ENCODE measurements around the gene NSD1.
A peak's percentile ranks its signal among the peaks of the same experiment; 100 is the strongest.

Gene NSD1

GRCh38 chr5:177097016-177097985 lies 36.3 kb upstream of the NSD1 start:
- no peak for DNase-seq (ENCODE audit: low read depth, low spot score)
- H3K4me3 ChIP-seq (ENCODE audit: low read depth, low read length): no peak overlapping the region
- in situ Hi-C loops (cut with HindIII; ENCODE audit: low sequenced_read_pairs): no loop called here
- TF ChIP-seq, protein P1, sequence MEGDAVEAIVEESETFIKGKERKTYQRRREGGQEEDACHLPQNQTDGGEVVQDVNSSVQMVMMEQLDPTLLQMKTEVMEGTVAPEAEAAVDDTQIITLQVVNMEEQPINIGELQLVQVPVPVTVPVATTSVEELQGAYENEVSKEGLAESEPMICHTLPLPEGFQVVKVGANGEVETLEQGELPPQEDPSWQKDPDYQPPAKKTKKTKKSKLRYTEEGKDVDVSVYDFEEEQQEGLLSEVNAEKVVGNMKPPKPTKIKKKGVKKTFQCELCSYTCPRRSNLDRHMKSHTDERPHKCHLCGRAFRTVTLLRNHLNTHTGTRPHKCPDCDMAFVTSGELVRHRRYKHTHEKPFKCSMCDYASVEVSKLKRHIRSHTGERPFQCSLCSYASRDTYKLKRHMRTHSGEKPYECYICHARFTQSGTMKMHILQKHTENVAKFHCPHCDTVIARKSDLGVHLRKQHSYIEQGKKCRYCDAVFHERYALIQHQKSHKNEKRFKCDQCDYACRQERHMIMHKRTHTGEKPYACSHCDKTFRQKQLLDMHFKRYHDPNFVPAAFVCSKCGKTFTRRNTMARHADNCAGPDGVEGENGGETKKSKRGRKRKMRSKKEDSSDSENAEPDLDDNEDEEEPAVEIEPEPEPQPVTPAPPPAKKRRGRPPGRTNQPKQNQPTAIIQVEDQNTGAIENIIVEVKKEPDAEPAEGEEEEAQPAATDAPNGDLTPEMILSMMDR (IDR thresholded peaks at IDR 0.05; ENCODE audit: low read depth, low read length): no peak

- no peak overlapping the region for H3K4me3 ChIP-seq (ENCODE audit: low read depth, low read length)
- no peak for DNase-seq (ENCODE audit: low read depth, low spot score)
- in situ Hi-C loops (cut with HindIII; ENCODE audit: low sequenced_read_pairs): no loop called here
- TF ChIP-seq, protein P1 (IDR thresholded peaks at IDR 0.05; ENCODE audit: low read depth, low read length): no peak
Measured at GRCh38 chr5:177098120-177098469, 35.5 kb upstream of the NSD1 start.

DNA sequence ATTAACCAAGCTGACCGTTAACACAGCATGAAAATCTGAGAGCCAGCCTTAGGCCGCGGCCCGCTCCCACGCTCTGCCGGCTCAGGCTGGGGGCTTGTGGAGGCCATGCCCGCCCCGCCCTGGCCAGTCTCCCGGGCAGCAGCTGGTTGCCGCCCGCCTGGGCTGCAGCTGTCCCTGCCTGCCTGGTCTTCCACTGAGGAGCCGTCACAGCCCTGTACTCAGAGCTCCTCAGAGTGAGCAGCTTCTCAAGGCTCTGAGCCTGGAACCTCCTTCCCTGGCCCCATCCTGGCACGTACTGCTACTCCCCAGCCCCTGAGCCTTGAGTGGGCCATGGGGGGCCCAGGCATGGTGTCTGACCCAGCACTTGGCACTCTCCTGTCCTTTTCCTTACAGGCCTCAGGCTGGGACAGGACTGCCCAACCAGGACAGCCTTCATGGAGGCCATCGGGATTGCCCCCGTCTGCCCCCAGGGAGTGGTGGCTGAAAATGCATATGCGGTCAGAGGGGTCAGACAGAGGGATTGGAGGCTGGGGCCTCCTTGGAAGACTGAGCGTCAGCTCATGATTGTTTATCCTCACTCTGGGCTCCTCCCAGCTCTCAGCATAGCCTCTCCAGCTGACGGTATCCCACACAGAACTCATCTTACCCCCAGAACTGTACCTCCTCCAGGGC lies 35.0 kb upstream of the NSD1 start:
- no peak overlapping the region for H3K4me3 ChIP-seq (ENCODE audit: low read depth, low read length)
- in situ Hi-C loops (cut with HindIII; ENCODE audit: low sequenced_read_pairs): no loop called here
- DNase-seq (ENCODE audit: low read depth, low spot score): peak; percentile 18
- TF ChIP-seq, protein P1 (IDR thresholded peaks at IDR 0.05; ENCODE audit: low read depth, low read length): no peak

GRCh38 chr5:177099422-177100093 lies 34.0 kb upstream of the NSD1 start:
- H3K4me3 ChIP-seq (ENCODE audit: low read depth, low read length): no peak overlapping the region
- TF ChIP-seq, protein P1 (IDR thresholded peaks at IDR 0.05; ENCODE audit: low read depth, low read length): no peak
- DNase-seq (ENCODE audit: low read depth, low spot score): no peak
- in situ Hi-C loops (cut with HindIII; ENCODE audit: low sequenced_read_pairs): no loop called here

- no peak for DNase-seq (ENCODE audit: low read depth, low spot score)
- no peak overlapping the region for H3K4me3 ChIP-seq (ENCODE audit: low read depth, low read length)
- TF ChIP-seq, protein P1 (IDR thresholded peaks at IDR 0.05; ENCODE audit: low read depth, low read length): no peak
- in situ Hi-C loops (cut with HindIII; ENCODE audit: low sequenced_read_pairs): no loop called here
Measured at GRCh38 chr5:177100714-177101121, 32.9 kb upstream of the NSD1 start.

DNA sequence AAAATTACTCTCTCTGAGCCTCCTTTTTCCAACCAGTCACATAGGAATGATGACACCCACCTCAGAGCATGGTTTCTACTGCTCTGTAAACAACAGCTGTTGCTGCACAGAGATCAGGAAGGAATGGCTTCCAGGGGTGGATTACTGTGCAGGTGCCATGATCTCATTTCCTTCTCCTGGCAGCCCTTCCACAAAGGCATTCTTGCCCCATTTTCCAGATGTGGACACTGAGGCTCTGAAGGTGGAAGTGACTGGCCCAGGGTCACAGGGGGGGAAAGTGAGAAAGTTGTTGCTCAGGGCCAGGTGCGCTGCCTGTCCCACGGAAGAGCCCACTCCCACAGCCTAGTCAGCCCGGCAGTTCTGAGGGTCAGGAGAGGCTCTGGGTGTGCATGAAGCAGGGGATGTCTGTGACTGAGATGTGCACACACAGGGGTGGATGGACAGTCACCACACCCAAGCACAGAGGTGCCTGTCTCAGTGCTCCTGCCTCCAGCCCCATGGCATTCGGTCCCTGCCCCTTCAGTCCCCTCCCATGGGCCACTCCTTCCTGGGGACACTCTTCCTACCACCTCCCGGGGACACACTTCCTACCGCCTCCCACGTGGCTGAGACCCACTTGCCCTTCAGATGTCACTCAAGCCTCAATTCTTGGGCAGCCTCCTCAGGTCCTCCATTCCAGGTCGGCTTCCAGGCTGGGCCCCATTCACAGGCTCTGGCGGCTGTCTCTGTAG lies 29.9 kb upstream of the NSD1 start:
- TF ChIP-seq, protein P1 (IDR thresholded peaks at IDR 0.05; ENCODE audit: low read depth, low read length): no peak
- DNase-seq (ENCODE audit: low read depth, low spot score): no peak
- no peak overlapping the region for H3K4me3 ChIP-seq (ENCODE audit: low read depth, low read length)
- in situ Hi-C loops (cut with HindIII; ENCODE audit: low sequenced_read_pairs): no loop called here

Data from astrocyte of the spinal cord (primary cell).